Omental fat pad (tissue), 4 donors: ENCODE results near the gene MMP20. TPM values are rescaled to one million over a fixed set of nuclear protein-coding genes. Genes with fewer than 3 reads are reported as not detected.

Experiments used
- ATAC-seq: fragments of 150-250 bp; one replicate; pipeline ENCODE4 v1.9.1; 2016; ENCODE audit warnings: mild to moderate bottlenecking, moderate library complexity; ENCODE audit not compliant: low FRiP score
- DNase-seq: peaks from one replicate; pipeline ENCODE4 v3.0.0-alpha.2; 2019; ENCODE audit warnings: low spot score
- total RNA-seq, 4 donors: library from RNA; depleted of rRNA; stranded (reverse); fragments of >200 nt; gene quantifications; one replicate each; pipeline ENCODE4 v1.1.0, GENCODE V29; 2016
- TF ChIP-seq, protein P1 (sequence below), 3 donors: fragments of 450-650 bp; IDR thresholded peaks; one replicate each; pipeline ENCODE4 v1.5.1; 2016 to 2017; ENCODE audit warnings: antibody characterized with exemption in 3 of 3, mild to moderate bottlenecking in 3 of 3, moderate library complexity in 2 of 3

The MMP20 gene
- total RNA-seq, 4 donors from 2014 or later, result not detected

DNA sequence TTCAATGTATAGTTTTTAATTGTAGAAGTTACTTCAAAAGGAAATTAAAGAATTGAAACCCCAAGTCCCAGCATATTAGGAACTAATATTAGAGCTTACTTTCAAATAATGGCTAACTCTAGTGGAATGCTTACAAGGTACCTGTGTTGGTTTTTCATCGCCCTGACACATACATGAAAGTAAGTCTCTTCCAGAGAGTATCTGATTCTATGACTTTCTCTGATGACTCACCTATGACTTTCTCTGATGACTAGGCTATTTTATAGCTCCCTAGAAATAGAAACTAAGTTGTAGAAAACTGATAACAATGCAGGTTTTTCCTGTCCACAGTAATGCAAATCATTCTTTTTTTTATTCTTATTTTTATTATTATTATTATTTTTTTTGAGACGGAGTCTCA lies 61.0 kb downstream of the MMP20 start:
- TF ChIP-seq, protein P1, sequence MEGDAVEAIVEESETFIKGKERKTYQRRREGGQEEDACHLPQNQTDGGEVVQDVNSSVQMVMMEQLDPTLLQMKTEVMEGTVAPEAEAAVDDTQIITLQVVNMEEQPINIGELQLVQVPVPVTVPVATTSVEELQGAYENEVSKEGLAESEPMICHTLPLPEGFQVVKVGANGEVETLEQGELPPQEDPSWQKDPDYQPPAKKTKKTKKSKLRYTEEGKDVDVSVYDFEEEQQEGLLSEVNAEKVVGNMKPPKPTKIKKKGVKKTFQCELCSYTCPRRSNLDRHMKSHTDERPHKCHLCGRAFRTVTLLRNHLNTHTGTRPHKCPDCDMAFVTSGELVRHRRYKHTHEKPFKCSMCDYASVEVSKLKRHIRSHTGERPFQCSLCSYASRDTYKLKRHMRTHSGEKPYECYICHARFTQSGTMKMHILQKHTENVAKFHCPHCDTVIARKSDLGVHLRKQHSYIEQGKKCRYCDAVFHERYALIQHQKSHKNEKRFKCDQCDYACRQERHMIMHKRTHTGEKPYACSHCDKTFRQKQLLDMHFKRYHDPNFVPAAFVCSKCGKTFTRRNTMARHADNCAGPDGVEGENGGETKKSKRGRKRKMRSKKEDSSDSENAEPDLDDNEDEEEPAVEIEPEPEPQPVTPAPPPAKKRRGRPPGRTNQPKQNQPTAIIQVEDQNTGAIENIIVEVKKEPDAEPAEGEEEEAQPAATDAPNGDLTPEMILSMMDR (IDR thresholded peaks at IDR 0.05), result no peak
- DNase-seq, result no peak
- peak; percentile 72 for ATAC-seq

DNA sequence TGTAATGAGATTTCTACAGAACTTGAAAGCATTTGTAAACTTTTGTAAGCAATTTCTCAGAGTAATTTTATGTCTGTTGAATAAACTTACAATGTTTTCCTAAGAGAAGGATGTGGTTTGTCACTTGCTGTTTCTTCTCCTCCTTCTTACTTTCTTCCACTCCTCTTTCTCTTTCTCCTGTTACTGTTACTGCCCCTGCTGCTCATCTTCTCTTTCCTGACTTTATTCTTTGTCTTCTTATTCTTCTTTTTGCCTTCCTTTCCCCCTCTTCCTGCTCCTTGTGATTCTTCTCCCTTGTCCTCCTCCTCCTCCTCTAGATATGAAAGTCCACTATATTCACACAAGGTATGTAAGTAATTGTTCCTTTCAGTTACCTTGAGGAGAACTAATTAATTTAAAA lies 63.5 kb downstream of the MMP20 start:
- TF ChIP-seq, protein P1 (IDR thresholded peaks at IDR 0.05), result no peak
- no peak for ATAC-seq

DNA sequence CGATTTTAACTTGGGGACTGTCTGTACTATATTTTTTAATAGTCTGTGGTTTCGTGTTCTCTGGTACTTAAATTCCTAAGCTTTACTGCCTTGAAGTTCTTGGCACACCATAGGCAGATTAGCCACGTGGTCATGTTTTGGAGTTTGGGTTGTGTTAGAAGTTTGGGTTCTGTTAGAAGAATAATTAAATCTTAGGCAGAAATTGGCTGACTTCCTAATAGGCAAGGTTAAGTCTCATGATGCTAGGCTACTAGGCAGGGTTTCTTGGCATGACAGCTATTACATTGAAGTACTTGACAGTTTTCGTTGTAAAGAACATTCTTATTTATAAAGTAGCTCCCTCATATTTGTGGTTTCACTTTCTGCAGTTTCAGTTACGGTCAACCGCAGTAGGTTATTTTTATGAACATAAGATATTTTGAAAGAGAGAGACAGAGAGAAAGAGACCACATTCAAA lies 64.5 kb downstream of the MMP20 start:
- ATAC-seq (peak; percentile 49), DNase-seq (no peak)
- TF ChIP-seq, protein P1 (IDR thresholded peaks at IDR 0.05), result no peak

More for the DNA sequence above, 63.5 kb downstream of the MMP20 start:
- DNase-seq, result no peak

DNA sequence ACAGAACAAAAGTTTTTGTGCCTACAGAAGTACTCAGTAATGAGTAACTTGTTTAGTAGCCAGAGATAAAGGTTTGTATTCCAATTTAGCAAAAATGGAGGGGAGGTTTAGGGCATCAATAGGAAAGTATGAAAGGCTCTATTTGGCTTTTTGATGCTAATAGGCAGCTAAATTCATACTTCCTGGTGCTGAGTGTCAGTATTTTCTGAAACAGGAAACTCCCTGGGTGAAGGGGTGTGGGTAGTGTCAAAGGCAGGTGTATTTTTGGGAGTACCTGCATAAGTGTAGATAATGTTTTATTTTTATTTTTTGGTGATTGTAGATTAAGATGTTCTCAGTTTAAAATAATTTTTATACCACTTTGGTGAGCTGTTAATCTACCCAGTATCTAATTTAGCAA lies 65.3 kb downstream of the MMP20 start:
- TF ChIP-seq, protein P1 (IDR thresholded peaks at IDR 0.05), result no peak
- ATAC-seq, result no peak

DNA sequence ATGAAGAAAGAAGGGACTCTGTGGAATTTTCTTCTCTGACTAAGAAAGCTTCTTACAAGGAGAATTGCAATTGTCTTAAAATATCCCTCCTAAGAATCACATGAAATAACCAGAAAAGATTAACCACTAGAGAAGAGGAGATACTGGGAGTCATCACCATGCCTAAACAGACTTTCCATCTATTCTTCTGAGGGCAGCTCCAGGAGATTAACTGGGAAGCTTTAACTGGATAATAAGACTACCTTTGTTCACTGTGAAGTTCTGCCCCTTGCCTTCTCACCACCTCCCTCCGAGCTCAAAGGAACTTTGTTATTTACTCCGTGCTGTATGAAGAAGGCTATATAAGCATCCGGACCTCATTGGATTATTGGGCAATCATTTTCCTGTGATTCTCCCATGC lies 70.0 kb downstream of the MMP20 start:
- ATAC-seq, result no peak
- TF ChIP-seq, protein P1 (IDR thresholded peaks at IDR 0.05), result no peak
- DNase-seq, result no peak

More for the DNA sequence above, 65.3 kb downstream of the MMP20 start:
- no peak for DNase-seq

DNA sequence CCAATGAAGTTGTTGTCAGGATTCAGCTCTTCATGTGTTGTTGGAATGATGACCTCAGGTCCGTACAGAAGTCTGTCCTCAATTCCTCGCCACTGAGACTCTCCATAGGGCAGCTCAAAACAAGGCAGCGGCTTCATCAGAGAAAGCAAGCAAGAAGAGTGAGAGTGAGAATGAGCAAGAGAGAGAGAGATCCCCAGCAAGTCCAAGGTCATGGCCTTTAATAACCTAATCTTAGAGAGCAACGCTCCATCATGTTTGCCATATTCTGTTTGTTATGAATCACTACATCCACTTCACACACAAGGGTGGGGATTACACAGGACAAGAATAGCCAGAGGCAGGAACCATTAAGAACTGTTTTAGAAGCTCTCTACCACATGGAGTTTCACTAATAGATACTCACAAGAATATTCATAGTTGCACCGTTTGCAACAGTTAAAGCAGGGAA lies 71.3 kb downstream of the MMP20 start:
- DNase-seq (no peak), ATAC-seq (no peak)
- TF ChIP-seq, protein P1 (IDR thresholded peaks at IDR 0.05), result no peak

DNA sequence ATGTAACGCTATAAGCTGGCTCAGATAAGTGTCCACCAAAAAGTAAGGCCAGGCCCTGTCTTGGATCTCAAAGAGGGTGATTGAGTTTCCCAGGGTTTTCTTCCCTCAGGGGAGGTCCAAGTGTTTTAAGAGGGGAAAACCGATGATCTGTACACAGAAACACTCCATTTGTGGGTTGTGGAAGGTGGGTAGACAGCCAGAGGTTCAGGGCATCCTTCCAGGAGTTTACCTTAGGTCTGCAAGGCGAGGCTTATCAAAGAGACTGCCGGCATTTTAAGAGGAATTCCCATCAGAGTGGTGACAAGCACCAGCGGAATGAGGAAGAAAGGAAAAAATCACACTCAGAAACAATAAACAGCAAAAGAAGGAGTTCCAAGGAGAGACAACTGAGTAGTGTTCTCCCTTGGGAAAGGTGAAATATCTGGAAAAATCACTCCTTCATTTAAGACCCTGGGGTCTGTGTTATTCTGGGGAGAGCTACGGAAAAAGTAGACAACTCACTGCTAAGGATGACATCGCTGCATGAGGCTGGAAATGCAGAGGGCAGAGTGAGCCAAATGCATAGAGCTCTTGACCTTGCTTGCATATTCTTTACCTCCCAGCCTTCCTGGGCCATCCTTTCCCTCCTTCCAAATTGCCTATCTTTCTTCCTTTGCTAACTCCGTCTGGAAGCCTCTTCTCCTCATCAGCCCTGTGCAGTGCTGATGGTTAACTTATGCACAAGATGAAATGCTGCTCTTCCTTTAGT lies 72.5 kb downstream of the MMP20 start:
- ATAC-seq (no peak), DNase-seq (no peak)
- TF ChIP-seq, protein P1 (IDR thresholded peaks at IDR 0.05), result no peak
